MCF 10A (cell line): ENCODE data around the gene GSK3B. TPM values are rescaled to one million over a fixed set of nuclear protein-coding genes. Genes with fewer than 3 reads are reported as not detected.

ENCODE experiments used
- BruUV-seq: library from RNA; stranded (reverse); fragments of 400-500 nt; replicated peaks from 2 replicates; lab custom pipeline; 2021; lab: Mats Ljungman, UMichigan
- CTCF ChIA-PET: fragments of 300-600 bp; sonication (Branson Sonifier 250); formaldehyde crosslinking; extraction: SDS; loops from one replicate; lab custom pipeline; 2021; ENCODE audit warnings: antibody characterized with exemption, inconsistent platforms; lab: Yijun Ruan, JAX
- POLR2A ChIA-PET: fragments of 300-600, 350-650 bp; sonication (Branson Sonifier 250); formaldehyde crosslinking; extraction: SDS; loops from one replicate; lab custom pipeline; 2020; ENCODE audit warnings: antibody characterized with exemption, inconsistent platforms; lab: Yijun Ruan, JAX
- DNase-seq: peaks from one replicate; pipeline ENCODE4 v3.0.0-alpha.2; 2018; ENCODE audit not compliant: unreplicated experiment
- H3K27ac Mint-ChIP-seq: one replicate; pipeline ENCODE4 v1.8.0; 2022; ENCODE audit warnings: mild to moderate bottlenecking, low read depth, mixed read lengths; ENCODE audit not compliant: unreplicated experiment
- H3K27me3 Mint-ChIP-seq: one replicate; pipeline ENCODE4 v1.8.0; 2022; ENCODE audit warnings: mixed read lengths; ENCODE audit not compliant: insufficient read depth, unreplicated experiment
- H3K36me3 Mint-ChIP-seq: one replicate; pipeline ENCODE4 v1.8.0; 2022; ENCODE audit warnings: mild to moderate bottlenecking, moderate library complexity, mixed read lengths; ENCODE audit not compliant: insufficient read depth, unreplicated experiment
- H3K4me1 Mint-ChIP-seq: one replicate; pipeline ENCODE4 v1.8.0; 2022; ENCODE audit warnings: mixed read lengths; ENCODE audit not compliant: insufficient read depth, unreplicated experiment
- H3K4me3 Mint-ChIP-seq: one replicate; pipeline ENCODE4 v1.8.0; 2022; ENCODE audit warnings: mild to moderate bottlenecking, moderate library complexity, mixed read lengths; ENCODE audit not compliant: unreplicated experiment
- H3K9me3 Mint-ChIP-seq: one replicate; pipeline ENCODE4 v1.8.0; 2022; ENCODE audit warnings: mixed read lengths; ENCODE audit not compliant: unreplicated experiment
- intact Hi-C: fragments of 100-400 bp; cut with micrococcal nuclease; formaldehyde crosslinking; loops from 2 replicates; pipeline ENCODE4 v1.14.1; 2022
- total RNA-seq: library from RNA; stranded (reverse); gene quantifications from 2 replicates; pipeline ENCODE4 v1.2.3, GENCODE V29; 2022
- TF ChIP-seq, protein P1 (sequence below): fragments of 200-600 bp; IDR thresholded peaks from one replicate; pipeline ENCODE4 v1.8.0; 2022; ENCODE audit warnings: antibody characterized with exemption, mild to moderate bottlenecking; ENCODE audit not compliant: unreplicated experiment

Gene GSK3B
- total RNA-seq, 1 experiment from 2014 or later: 71.5 TPM

- no TSS peak for BruUV-seq
- no peak for DNase-seq
- Mint-ChIP-seq H3K4me3 (no peak overlapping the region), H3K27me3 (peaks cover 13% of the 10 kb centered on the region), H3K4me1 (no peaks in the 10 kb centered on the region), H3K36me3 (no peaks in the 10 kb centered on the region), H3K9me3 (no peaks in the 10 kb centered on the region), H3K27ac (no peak overlapping the region)
- ChIA-PET POLR2A (interaction anchor here (0.9 kb wide), 1 partner anchor 9 kb away, joined by 5 read pairs; no protein-coding TSS in a partner anchor), CTCF (interaction anchor here (0.7 to 1.6 kb wide), 2 partner anchors 9 to 13 kb away, joined by 3 read pairs; no protein-coding TSS in a partner anchor)
- intact Hi-C loops: no loop called here
- TF ChIP-seq, protein P1, sequence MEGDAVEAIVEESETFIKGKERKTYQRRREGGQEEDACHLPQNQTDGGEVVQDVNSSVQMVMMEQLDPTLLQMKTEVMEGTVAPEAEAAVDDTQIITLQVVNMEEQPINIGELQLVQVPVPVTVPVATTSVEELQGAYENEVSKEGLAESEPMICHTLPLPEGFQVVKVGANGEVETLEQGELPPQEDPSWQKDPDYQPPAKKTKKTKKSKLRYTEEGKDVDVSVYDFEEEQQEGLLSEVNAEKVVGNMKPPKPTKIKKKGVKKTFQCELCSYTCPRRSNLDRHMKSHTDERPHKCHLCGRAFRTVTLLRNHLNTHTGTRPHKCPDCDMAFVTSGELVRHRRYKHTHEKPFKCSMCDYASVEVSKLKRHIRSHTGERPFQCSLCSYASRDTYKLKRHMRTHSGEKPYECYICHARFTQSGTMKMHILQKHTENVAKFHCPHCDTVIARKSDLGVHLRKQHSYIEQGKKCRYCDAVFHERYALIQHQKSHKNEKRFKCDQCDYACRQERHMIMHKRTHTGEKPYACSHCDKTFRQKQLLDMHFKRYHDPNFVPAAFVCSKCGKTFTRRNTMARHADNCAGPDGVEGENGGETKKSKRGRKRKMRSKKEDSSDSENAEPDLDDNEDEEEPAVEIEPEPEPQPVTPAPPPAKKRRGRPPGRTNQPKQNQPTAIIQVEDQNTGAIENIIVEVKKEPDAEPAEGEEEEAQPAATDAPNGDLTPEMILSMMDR: no peak
These were observed 285.4 kb downstream of the GSK3B start for GRCh38 chr3:119808843-119809242.

- peaks cover 13% of the 10 kb centered on the region for H3K27me3 Mint-ChIP-seq
- CTCF ChIA-PET: interaction anchor here (0.7 to 1.6 kb wide), 3 partner anchors 9 to 138 kb away, joined by 3 read pairs; no protein-coding TSS in a partner anchor
- BruUV-seq: no TSS peak
These were observed 286.0 kb downstream of the GSK3B start for GRCh38 chr3:119808244-119808643.

GRCh38 chr3:119800844-119801243, 293.4 kb downstream of the GSK3B start:
- no peaks in the 10 kb centered on the region for H3K4me1 Mint-ChIP-seq
- intact Hi-C loops: no loop called here

More at GRCh38 chr3:119808244-119808643, 286.0 kb downstream of the GSK3B start:
- intact Hi-C loops: no loop called here
- Mint-ChIP-seq H3K4me1 (no peaks in the 10 kb centered on the region), H3K36me3 (no peaks in the 10 kb centered on the region), H3K9me3 (no peaks in the 10 kb centered on the region), H3K4me3 (no peak overlapping the region), H3K27ac (no peak overlapping the region)
- POLR2A ChIA-PET: interaction anchor here (1.6 kb wide), 1 partner anchor 339 kb away, joined by 3 read pairs; no protein-coding TSS in a partner anchor
- TF ChIP-seq, protein P1: no peak
- DNase-seq: no peak

DNA sequence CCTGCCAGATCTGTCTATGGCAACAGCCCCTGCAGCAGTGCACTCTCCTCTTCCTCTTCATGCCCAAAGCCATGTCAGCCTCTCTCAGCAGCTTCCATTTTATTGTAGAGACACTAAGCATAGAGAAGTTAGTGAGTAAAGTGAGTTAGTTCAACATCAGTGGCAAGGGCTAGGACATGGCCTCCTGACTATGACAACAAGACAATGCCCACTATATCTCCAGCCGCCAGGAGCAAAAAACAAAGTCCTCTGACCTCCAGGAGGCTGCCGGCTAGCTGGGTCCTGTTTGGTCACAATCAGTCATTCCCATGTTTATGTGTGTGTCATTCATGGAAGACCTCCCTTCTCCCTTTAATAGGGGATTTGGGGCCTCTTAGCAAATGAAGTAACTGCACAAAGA, 297.5 kb downstream of the GSK3B start:
- peaks cover 8% of the 10 kb centered on the region for H3K36me3 Mint-ChIP-seq
- CTCF ChIA-PET: no interaction called here
- TF ChIP-seq, protein P1: no peak

More at GRCh38 chr3:119800844-119801243, 293.4 kb downstream of the GSK3B start:
- peaks cover 50% of the 10 kb centered on the region for H3K27me3 Mint-ChIP-seq
- POLR2A ChIA-PET: interaction anchor here (0.9 kb wide), 1 partner anchor 124 kb away, joined by 5 read pairs; the partner anchor contains the start of gene COX17
- H3K27ac Mint-ChIP-seq: no peak overlapping the region
- no peak for DNase-seq
- H3K9me3 Mint-ChIP-seq: no peaks in the 10 kb centered on the region
- CTCF ChIA-PET: interaction anchor here (0.6 to 0.7 kb wide), 2 partner anchors 8 to 10 kb away, joined by 3 to 4 read pairs; no protein-coding TSS in a partner anchor
- peaks cover 4% of the 10 kb centered on the region for H3K36me3 Mint-ChIP-seq
- no peak overlapping the region for H3K4me3 Mint-ChIP-seq
- TF ChIP-seq, protein P1: no peak
- BruUV-seq: no TSS peak

More for the DNA sequence above, 297.5 kb downstream of the GSK3B start:
- no peak overlapping the region for H3K4me3 Mint-ChIP-seq
- no TSS peak for BruUV-seq
- intact Hi-C loops: no loop called here
- H3K27me3 Mint-ChIP-seq: peaks cover 46% of the 10 kb centered on the region
- no peak for DNase-seq
- H3K9me3 Mint-ChIP-seq: no peaks in the 10 kb centered on the region
- H3K27ac Mint-ChIP-seq: no peak overlapping the region
- peaks cover 10% of the 10 kb centered on the region for H3K4me1 Mint-ChIP-seq
- POLR2A ChIA-PET: no interaction called here
